Neural progenitor cell (in vitro differentiated cells): ENCODE results near the gene SLC12A9. TPM values are rescaled to one million over a fixed set of nuclear protein-coding genes. Genes with fewer than 3 reads are reported as not detected.
A peak's percentile ranks its signal among the peaks of the same experiment; 100 is the strongest.

Source experiments
- DNase-seq: peaks from one replicate; pipeline ENCODE4 v3.0.0-alpha.2; 2016; ENCODE audit warnings: low spot score
- H2AFZ ChIP-seq: fragments of 200-600 bp; sonication (generic); replicated peaks from 2 replicates; pipeline ENCODE4 v1.6.1; 2016; ENCODE audit warnings: antibody characterized with exemption
- H3F3A ChIP-seq: fragments of 200-600 bp; sonication (generic); 2 replicates; pipeline ENCODE4 v1.6.1; 2016; ENCODE audit warnings: antibody characterized with exemption, low read depth
- H3K27ac ChIP-seq: fragments of 200-600 bp; sonication (generic); 2 replicates; pipeline ENCODE4 v1.5.1; 2016; ENCODE audit warnings: mild to moderate bottlenecking
- H3K27me3 ChIP-seq: fragments of 200-600 bp; sonication (generic); 2 replicates; pipeline ENCODE4 v1.6.1; 2016; ENCODE audit warnings: mild to moderate bottlenecking, moderate library complexity
- H3K36me3 ChIP-seq: fragments of 200-600 bp; sonication (generic); 2 replicates; pipeline ENCODE4 v1.5.1; 2016
- H3K4me1 ChIP-seq: fragments of 200-600 bp; sonication (generic); 2 replicates; pipeline ENCODE4 v1.6.1; 2016; ENCODE audit warnings: mixed run types
- H3K4me2 ChIP-seq: fragments of 200-600 bp; sonication (generic); 2 replicates; pipeline ENCODE4 v1.6.1; 2016
- H3K4me3 ChIP-seq: fragments of 200-600 bp; sonication (generic); 2 replicates; pipeline ENCODE4 v1.5.1; 2016
- H3K79me2 ChIP-seq: fragments of 200-600 bp; sonication (generic); 2 replicates; pipeline ENCODE4 v1.6.1; 2016; ENCODE audit warnings: low read depth
- H3K9ac ChIP-seq: fragments of 200-600 bp; sonication (generic); 2 replicates; pipeline ENCODE4 v1.6.1; 2016
- H3K9me3 ChIP-seq: fragments of 200-600 bp; sonication (generic); 2 replicates; pipeline ENCODE4 v1.5.1; 2016; ENCODE audit warnings: low read depth
- H4K20me1 ChIP-seq: fragments of 200-600 bp; sonication (generic); 2 replicates; pipeline ENCODE4 v1.6.1; 2016; ENCODE audit warnings: low read depth
- H3K27ac Mint-ChIP-seq: 3 replicates; pipeline ENCODE4 v1.8.0; 2021; ENCODE audit warnings: mixed read lengths
- H3K27me3 Mint-ChIP-seq: 2 replicates; pipeline ENCODE4 v1.8.0; 2022; ENCODE audit warnings: low read depth, mild to moderate bottlenecking, inconsistent platforms, moderate library complexity, mixed read lengths; ENCODE audit not compliant: insufficient read depth
- H3K36me3 Mint-ChIP-seq: 3 replicates; pipeline ENCODE4 v1.8.0; 2021; ENCODE audit warnings: mixed read lengths
- H3K4me1 Mint-ChIP-seq: 3 replicates; pipeline ENCODE4 v1.8.0; 2021; ENCODE audit warnings: mixed read lengths
- H3K4me3 Mint-ChIP-seq: 3 replicates; pipeline ENCODE4 v1.8.0; 2021; ENCODE audit warnings: mild to moderate bottlenecking, moderate library complexity, mixed read lengths
- H3K9me3 Mint-ChIP-seq: 3 replicates; pipeline ENCODE4 v1.8.0; 2020; ENCODE audit warnings: mixed read lengths
- CTCF ChIP-seq: fragments of 200-600 bp; sonication (generic); IDR thresholded peaks from 2 replicates; pipeline ENCODE4 v1.5.1; 2017; ENCODE audit warnings: antibody characterized with exemption, mild to moderate bottlenecking
- EZH2 ChIP-seq: fragments of 200-600 bp; sonication (generic); IDR thresholded peaks from 2 replicates; pipeline ENCODE4 v1.6.1; 2017; ENCODE audit warnings: antibody characterized with exemption, mild to moderate bottlenecking, moderate library complexity
- EZH2phosphoT487 ChIP-seq: fragments of 200-600 bp; sonication (generic); IDR thresholded peaks from 2 replicates; pipeline ENCODE4 v1.6.1; 2017; ENCODE audit warnings: antibody characterized with exemption
- total RNA-seq: library from RNA; depleted of rRNA; stranded (reverse); fragments of >200 nt; gene quantifications from 2 replicates; pipeline ENCODE4 v1.2.3, GENCODE V29; 2015; ENCODE audit warnings: low replicate concordance

SLC12A9 gene
- 3.5 and 18.6 TPM in 2 replicates for total RNA-seq

- H3K36me3 Mint-ChIP-seq = no peaks in the 10 kb centered on the region
- H3K9me3 Mint-ChIP-seq = no peaks in the 10 kb centered on the region
- H3K4me2 ChIP-seq = peak within 1 kb of the TSS; percentile 94
- peak within 1 kb of the TSS; percentile 58 for H3K9ac ChIP-seq
- peaks cover 7% of the 10 kb centered on the region for H3K4me1 Mint-ChIP-seq
- no peaks in the 10 kb centered on the region for H3K36me3 ChIP-seq
- peak; percentile 95 for DNase-seq
- peak within 1 kb of the TSS; percentile 74 for H3K4me3 ChIP-seq
- H3K27me3 Mint-ChIP-seq = peaks cover 7% of the 10 kb centered on the region
- peak within 1 kb of the TSS; percentile 89 for H3K4me3 Mint-ChIP-seq
- TF ChIP-seq EZH2 = peak; percentile 32
- TF ChIP-seq CTCF = peak; percentile 99
- no peak for TF ChIP-seq EZH2phosphoT487
- peaks cover 10% of the 10 kb centered on the region for H3K4me1 ChIP-seq
- peaks cover 6% of the 10 kb centered on the region for H4K20me1 ChIP-seq
- peaks cover 23% of the 10 kb centered on the region for H3K79me2 ChIP-seq
- peak within 1 kb of the TSS; percentile 91 for H2AFZ ChIP-seq
- no peaks in the 10 kb centered on the region for H3K9me3 ChIP-seq
- peaks cover 3% of the 10 kb centered on the region for H3F3A ChIP-seq
- peaks cover 5% of the 10 kb centered on the region for H3K27me3 ChIP-seq
- H3K27ac Mint-ChIP-seq = no peak within 1 kb of the TSS
- no peak within 1 kb of the TSS for H3K27ac ChIP-seq
Observed at GRCh38 chr7:100852048-100852872, at the start of gene SLC12A9. Gene SLC12A9, plus strand, starts transcription at chr7:100852713. Its CDS starts 1,485 bp downstream, at chr7:100854198.

- peaks cover 8% of the 10 kb centered on the region for H3K4me1 ChIP-seq
- peaks cover 12% of the 10 kb centered on the region for H3K27me3 Mint-ChIP-seq
- H3K27ac ChIP-seq = no peak overlapping the region
- H3K4me1 Mint-ChIP-seq = peaks cover 9% of the 10 kb centered on the region
- no peak overlapping the region for H3K4me3 Mint-ChIP-seq
- no peaks in the 10 kb centered on the region for H3K36me3 ChIP-seq
- no peak overlapping the region for H3K4me3 ChIP-seq
- H4K20me1 ChIP-seq = peaks cover 6% of the 10 kb centered on the region
- DNase-seq = no peak
- H2AFZ ChIP-seq = no peak overlapping the region
- H3K9ac ChIP-seq = no peak overlapping the region
- no peak for TF ChIP-seq CTCF
- no peak for TF ChIP-seq EZH2phosphoT487
- no peak for TF ChIP-seq EZH2
- peaks cover 25% of the 10 kb centered on the region for H3K36me3 Mint-ChIP-seq
- H3K27ac Mint-ChIP-seq = peak overlapping the region; percentile 16
- H3K79me2 ChIP-seq = no peaks in the 10 kb centered on the region
- H3F3A ChIP-seq = peaks cover 43% of the 10 kb centered on the region
- H3K4me2 ChIP-seq = no peak overlapping the region
- H3K27me3 ChIP-seq = no peaks in the 10 kb centered on the region
- no peaks in the 10 kb centered on the region for H3K9me3 Mint-ChIP-seq
- no peaks in the 10 kb centered on the region for H3K9me3 ChIP-seq
Observed at GRCh38 chr7:100802951-100803350, 49.6 kb upstream of the SLC12A9 start.

GRCh38 chr7:100803398-100804161 is 48.9 kb upstream of the SLC12A9 start:
- peaks cover 43% of the 10 kb centered on the region for H3F3A ChIP-seq
- H3K79me2 ChIP-seq = no peaks in the 10 kb centered on the region
- H3K4me3 ChIP-seq = no peak overlapping the region
- H3K9ac ChIP-seq = no peak overlapping the region
- Mint-ChIP-seq H3K4me1 (peaks cover 9% of the 10 kb centered on the region), H3K9me3 (no peaks in the 10 kb centered on the region), H3K27me3 (peaks cover 9% of the 10 kb centered on the region), H3K4me3 (no peak overlapping the region), H3K36me3 (peaks cover 30% of the 10 kb centered on the region), H3K27ac (peak overlapping the region; percentile 46)
- H3K9me3 ChIP-seq = no peaks in the 10 kb centered on the region
- H3K4me2 ChIP-seq = peak overlapping the region; percentile 32
- H3K27me3 ChIP-seq = no peaks in the 10 kb centered on the region
- DNase-seq = peak; percentile 84
- TF ChIP-seq EZH2phosphoT487 = no peak
- no peak for TF ChIP-seq EZH2
- TF ChIP-seq CTCF = no peak
- peaks cover 8% of the 10 kb centered on the region for H3K4me1 ChIP-seq
- no peaks in the 10 kb centered on the region for H3K36me3 ChIP-seq
- H3K27ac ChIP-seq = no peak overlapping the region
- H4K20me1 ChIP-seq = peaks cover 11% of the 10 kb centered on the region
- H2AFZ ChIP-seq = no peak overlapping the region
